Measurements from ENCODE around the gene SNRPD3.

Gene SNRPD3

GRCh38 chr22:24584871-24585411 is 29.1 kb downstream of the SNRPD3 start:
- no peak for DNase-seq (ENCODE audit: extremely low read depth, low read depth)
- no peak for TF ChIP-seq CTCF (IDR thresholded peaks at IDR 0.05; ENCODE audit: low read depth, low read length)

- TF ChIP-seq CTCF (IDR thresholded peaks at IDR 0.05; ENCODE audit: low read depth, low read length), result no peak
- no peak for DNase-seq (ENCODE audit: extremely low read depth, low read depth)
Observed at GRCh38 chr22:24585461-24585860, 29.7 kb downstream of the SNRPD3 start.

- no peak for DNase-seq (ENCODE audit: extremely low read depth, low read depth)
- no peak for TF ChIP-seq CTCF (IDR thresholded peaks at IDR 0.05; ENCODE audit: low read depth, low read length)
Observed at GRCh38 chr22:24585927-24586546, 30.2 kb downstream of the SNRPD3 start.

GRCh38 chr22:24587251-24587650 is 31.5 kb downstream of the SNRPD3 start:
- no peak for DNase-seq (ENCODE audit: extremely low read depth, low read depth)
- no peak for TF ChIP-seq CTCF (IDR thresholded peaks at IDR 0.05; ENCODE audit: low read depth, low read length)

GRCh38 chr22:24587948-24588347 is 32.1 kb downstream of the SNRPD3 start:
- TF ChIP-seq CTCF (IDR thresholded peaks at IDR 0.05; ENCODE audit: low read depth, low read length), result no peak
- DNase-seq (ENCODE audit: extremely low read depth, low read depth), result no peak

GRCh38 chr22:24588381-24588756 is 32.6 kb downstream of the SNRPD3 start:
- no peak for DNase-seq (ENCODE audit: extremely low read depth, low read depth)
- no peak for TF ChIP-seq CTCF (IDR thresholded peaks at IDR 0.05; ENCODE audit: low read depth, low read length)

GRCh38 chr22:24588757-24589481 is 33.1 kb downstream of the SNRPD3 start:
- no peak for DNase-seq (ENCODE audit: extremely low read depth, low read depth)
- TF ChIP-seq CTCF (IDR thresholded peaks at IDR 0.05; ENCODE audit: low read depth, low read length), result no peak

Data from AG09319 (cell line).